K562 (cell line): ENCODE results near the gene TUBB1.

Experiments used
- BRCA1 ChIP-seq, 2 experiments: fragments of 450-650 bp in 1 of 2; sonication (generic) in 1 of 2; formaldehyde crosslinking in 1 of 2; IDR thresholded peaks; 2 replicates each; pipeline versions ENCODE4 v1.5.0 to v1.6.1; 2017 to 2020; ENCODE audit warnings: mild to moderate bottlenecking in 1 of 2, missing genetic modification reagents in 1 of 2
- EP300 ChIP-seq: IDR thresholded peaks from 2 replicates; pipeline ENCODE4 v1.6.1; 2012; ENCODE audit warnings: low read length, improper control_type of control experiment
- HDAC6 ChIP-seq: IDR thresholded peaks from 2 replicates; pipeline ENCODE4 v1.6.1; 2012; ENCODE audit warnings: low read depth, mild to moderate bottlenecking, control low read depth, inconsistent platforms, low read length, moderate library complexity
- MAFF ChIP-seq: IDR thresholded peaks from 2 replicates; pipeline ENCODE4 v1.6.1; 2012; ENCODE audit warnings: low read length, improper control_type of control experiment
- MAZ ChIP-seq, 2 experiments: fragments of 450-650 bp in 1 of 2; sonication (generic) in 1 of 2; formaldehyde crosslinking; IDR thresholded peaks in 1 of 2; conservative IDR thresholded peaks in 1 of 2; 2 replicates each; pipeline versions ENCODE4 v1.4.0 to v1.5.0; 2020; ENCODE audit warnings: mild to moderate bottlenecking in 1 of 2, missing genetic modification reagents in 1 of 2
- NBN ChIP-seq: fragments of 450-650 bp; IDR thresholded peaks from 2 replicates; pipeline ENCODE4 v1.6.1; 2016; ENCODE audit warnings: low read depth, mild to moderate bottlenecking
- SMC3 ChIP-seq: conservative IDR thresholded peaks from 2 replicates; pipeline ENCODE4 v1.6.1; 2011; ENCODE audit warnings: low read depth, low read length, improper control_type of control experiment; ENCODE audit not compliant: insufficient read depth
- ZKSCAN1 ChIP-seq: fragments of 150-350 bp; IDR thresholded peaks from 2 replicates; pipeline ENCODE4 v1.6.1; 2016; ENCODE audit warnings: low read depth, low read length
- ZNF224 ChIP-seq: sonication (generic); formaldehyde crosslinking; IDR thresholded peaks from 2 replicates; pipeline ENCODE4 v1.8.0; 2022; ENCODE audit warnings: mild to moderate bottlenecking, missing genetic modification reagents
- ZSCAN29 ChIP-seq: fragments of 450-650 bp; IDR thresholded peaks from 2 replicates; pipeline ENCODE4 v1.6.1; 2017
- TF ChIP-seq, protein P1 (sequence below): sonication (generic); formaldehyde crosslinking; IDR thresholded peaks from 2 replicates; pipeline ENCODE4 v1.9.0; 2022; ENCODE audit warnings: mild to moderate bottlenecking, missing genetic modification reagents
- TF ChIP-seq, protein P2 (sequence below), 3 experiments: IDR thresholded peaks in 2 of 3; conservative IDR thresholded peaks in 1 of 3; 2 replicates each; pipeline ENCODE4 v1.5.1; 2011 to 2012; ENCODE audit warnings: low read length in 3 of 3, mild to moderate bottlenecking in 3 of 3, control low read depth in 2 of 3, improper control_type of control experiment in 1 of 3, inconsistent platforms in 1 of 3, low read depth in 1 of 3, mixed read lengths in 1 of 3, moderate library complexity in 1 of 3; ENCODE audit not compliant: insufficient read depth in 2 of 3
- TF ChIP-seq, protein P3 (sequence below), 2 experiments: fragments of 150-350 bp in 1 of 2; IDR thresholded peaks; 2 replicates each; pipeline ENCODE4 v1.6.1; 2012 to 2016; ENCODE audit warnings: low read depth in 2 of 2, low read length in 2 of 2, mild to moderate bottlenecking in 1 of 2, moderate library complexity in 1 of 2

DNA sequence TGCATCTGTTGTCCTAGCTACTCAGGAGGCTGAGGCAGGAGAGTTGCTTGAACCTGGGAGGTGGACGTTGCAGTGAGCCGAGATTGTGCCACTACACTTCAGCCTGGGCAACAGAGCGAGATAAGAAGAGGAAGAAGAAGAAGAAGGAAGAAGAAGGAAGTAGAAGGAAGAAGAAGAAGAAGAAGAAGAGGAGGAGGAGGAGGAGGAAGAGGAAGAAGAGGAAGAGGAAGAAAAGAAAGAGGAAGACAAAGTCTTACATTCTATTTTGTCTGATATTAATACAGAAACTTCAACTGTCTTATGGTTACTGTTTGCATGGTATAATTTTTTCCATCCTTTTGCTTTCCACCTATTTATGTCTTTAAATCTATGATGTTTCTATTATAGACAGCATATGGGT lies 45.4 kb upstream of the TUBB1 start:
- TF ChIP-seq, protein P1, sequence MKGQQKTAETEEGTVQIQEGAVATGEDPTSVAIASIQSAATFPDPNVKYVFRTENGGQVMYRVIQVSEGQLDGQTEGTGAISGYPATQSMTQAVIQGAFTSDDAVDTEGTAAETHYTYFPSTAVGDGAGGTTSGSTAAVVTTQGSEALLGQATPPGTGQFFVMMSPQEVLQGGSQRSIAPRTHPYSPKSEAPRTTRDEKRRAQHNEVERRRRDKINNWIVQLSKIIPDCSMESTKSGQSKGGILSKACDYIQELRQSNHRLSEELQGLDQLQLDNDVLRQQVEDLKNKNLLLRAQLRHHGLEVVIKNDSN (CRISPR knock-in tag) = no peak
- TF ChIP-seq ZKSCAN1 = no peak
- no peak for TF ChIP-seq MAZ (CRISPR knock-in tag; conservative IDR thresholded peaks at IDR 0.05 in 1 of 2, IDR thresholded peaks at IDR 0.05 in 1 of 2)
- no peak for TF ChIP-seq HDAC6
- TF ChIP-seq BRCA1 (IDR thresholded peaks at IDR 0.05) = no peak
- no peak for TF ChIP-seq BRCA1 (CRISPR knock-in tag; IDR thresholded peaks at IDR 0.05)
- TF ChIP-seq, protein P2, sequence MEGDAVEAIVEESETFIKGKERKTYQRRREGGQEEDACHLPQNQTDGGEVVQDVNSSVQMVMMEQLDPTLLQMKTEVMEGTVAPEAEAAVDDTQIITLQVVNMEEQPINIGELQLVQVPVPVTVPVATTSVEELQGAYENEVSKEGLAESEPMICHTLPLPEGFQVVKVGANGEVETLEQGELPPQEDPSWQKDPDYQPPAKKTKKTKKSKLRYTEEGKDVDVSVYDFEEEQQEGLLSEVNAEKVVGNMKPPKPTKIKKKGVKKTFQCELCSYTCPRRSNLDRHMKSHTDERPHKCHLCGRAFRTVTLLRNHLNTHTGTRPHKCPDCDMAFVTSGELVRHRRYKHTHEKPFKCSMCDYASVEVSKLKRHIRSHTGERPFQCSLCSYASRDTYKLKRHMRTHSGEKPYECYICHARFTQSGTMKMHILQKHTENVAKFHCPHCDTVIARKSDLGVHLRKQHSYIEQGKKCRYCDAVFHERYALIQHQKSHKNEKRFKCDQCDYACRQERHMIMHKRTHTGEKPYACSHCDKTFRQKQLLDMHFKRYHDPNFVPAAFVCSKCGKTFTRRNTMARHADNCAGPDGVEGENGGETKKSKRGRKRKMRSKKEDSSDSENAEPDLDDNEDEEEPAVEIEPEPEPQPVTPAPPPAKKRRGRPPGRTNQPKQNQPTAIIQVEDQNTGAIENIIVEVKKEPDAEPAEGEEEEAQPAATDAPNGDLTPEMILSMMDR (IDR thresholded peaks at IDR 0.05 in 2 of 3, conservative IDR thresholded peaks at IDR 0.05 in 1 of 3; ENCODE audit: insufficient read depth in 2 of 3, low read depth in 1 of 3, low read length in 3 of 3) = no peak
- TF ChIP-seq ZNF224 = no peak
- no peak for TF ChIP-seq MAFF
- TF ChIP-seq SMC3 = no peak
- no peak for TF ChIP-seq ZSCAN29
- TF ChIP-seq, protein P3, sequence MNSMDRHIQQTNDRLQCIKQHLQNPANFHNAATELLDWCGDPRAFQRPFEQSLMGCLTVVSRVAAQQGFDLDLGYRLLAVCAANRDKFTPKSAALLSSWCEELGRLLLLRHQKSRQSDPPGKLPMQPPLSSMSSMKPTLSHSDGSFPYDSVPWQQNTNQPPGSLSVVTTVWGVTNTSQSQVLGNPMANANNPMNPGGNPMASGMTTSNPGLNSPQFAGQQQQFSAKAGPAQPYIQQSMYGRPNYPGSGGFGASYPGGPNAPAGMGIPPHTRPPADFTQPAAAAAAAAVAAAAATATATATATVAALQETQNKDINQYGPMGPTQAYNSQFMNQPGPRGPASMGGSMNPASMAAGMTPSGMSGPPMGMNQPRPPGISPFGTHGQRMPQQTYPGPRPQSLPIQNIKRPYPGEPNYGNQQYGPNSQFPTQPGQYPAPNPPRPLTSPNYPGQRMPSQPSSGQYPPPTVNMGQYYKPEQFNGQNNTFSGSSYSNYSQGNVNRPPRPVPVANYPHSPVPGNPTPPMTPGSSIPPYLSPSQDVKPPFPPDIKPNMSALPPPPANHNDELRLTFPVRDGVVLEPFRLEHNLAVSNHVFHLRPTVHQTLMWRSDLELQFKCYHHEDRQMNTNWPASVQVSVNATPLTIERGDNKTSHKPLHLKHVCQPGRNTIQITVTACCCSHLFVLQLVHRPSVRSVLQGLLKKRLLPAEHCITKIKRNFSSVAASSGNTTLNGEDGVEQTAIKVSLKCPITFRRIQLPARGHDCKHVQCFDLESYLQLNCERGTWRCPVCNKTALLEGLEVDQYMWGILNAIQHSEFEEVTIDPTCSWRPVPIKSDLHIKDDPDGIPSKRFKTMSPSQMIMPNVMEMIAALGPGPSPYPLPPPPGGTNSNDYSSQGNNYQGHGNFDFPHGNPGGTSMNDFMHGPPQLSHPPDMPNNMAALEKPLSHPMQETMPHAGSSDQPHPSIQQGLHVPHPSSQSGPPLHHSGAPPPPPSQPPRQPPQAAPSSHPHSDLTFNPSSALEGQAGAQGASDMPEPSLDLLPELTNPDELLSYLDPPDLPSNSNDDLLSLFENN (IDR thresholded peaks at IDR 0.05; ENCODE audit: low read depth in 2 of 2, low read length in 2 of 2) = no peak
- no peak for TF ChIP-seq EP300
- TF ChIP-seq NBN = no peak
